CD4-positive, alpha-beta T cell treated with Interleukin-12 subunit alpha and Interleukin-12 subunit beta, for 1 hour (primary cell): ENCODE measurements around the gene SPATA6.

Experiments used
- DNase-seq: peaks from one replicate; pipeline ENCODE4 v3.0.0-alpha.2; 2020

SPATA6 gene

DNA sequence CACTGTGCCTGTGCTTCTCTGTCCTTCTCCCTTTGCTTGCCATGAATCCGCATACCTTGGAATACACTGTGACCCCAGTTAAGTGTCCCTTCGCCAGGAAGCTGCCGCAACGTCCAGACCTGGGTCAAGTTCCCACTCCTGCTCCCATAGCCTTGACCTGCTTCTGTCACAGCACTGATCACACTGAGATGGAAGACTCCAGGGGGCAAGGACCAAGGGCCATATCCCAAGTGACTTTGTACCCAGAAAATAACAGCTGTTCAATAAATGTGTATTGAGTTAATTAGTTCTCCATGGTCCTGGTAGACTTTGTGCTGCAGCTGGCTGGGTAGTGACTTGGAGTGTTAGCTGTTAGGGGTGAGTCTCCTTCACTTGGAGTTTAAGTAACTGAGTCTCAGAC lies 223.6 kb downstream of the SPATA6 start:
- DNase-seq: no peak

GRCh38 chr1:48246727-48247126 lies 225.3 kb downstream of the SPATA6 start:
- no peak for DNase-seq
